ENCODE measurements around the gene CYTH4.

DNA sequence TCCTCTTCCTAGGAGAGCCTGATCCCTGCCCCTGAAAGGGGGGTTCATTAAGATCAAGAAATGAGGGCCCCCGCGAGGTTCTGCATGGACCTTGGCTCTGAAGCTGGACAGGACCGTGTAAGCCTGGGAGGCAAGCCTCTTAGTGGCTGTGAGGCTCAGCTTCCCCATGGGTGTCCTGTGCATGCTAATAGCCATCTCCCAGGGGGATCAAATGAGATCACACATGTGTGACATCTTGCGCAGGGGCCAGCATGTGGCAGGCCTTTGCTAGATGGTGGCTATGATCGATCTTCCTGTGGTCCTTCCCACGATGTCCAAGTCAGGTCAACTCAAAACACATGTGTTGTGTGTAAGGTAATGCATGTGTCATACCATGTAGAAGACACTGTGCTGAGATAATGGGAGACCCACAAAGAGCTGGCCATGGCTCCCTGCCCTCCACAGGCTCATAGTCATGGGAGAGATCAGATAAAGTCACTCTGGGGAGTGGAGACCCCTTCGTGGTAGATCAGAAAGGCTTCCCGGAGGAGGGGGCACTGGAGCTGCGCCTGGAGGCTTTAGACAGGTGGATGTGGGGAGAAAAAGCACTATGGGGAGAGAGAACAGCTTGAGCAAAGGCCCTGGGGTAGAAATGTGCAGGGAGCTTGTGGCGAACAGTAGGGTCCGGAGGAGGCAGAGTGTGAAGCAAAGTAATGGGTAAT lies 41.9 kb upstream of the CYTH4 start:
- no peak for TF ChIP-seq POLR2A (IDR thresholded peaks at IDR 0.05; ENCODE audit: low read depth, low read length)
- TF ChIP-seq, protein P1, sequence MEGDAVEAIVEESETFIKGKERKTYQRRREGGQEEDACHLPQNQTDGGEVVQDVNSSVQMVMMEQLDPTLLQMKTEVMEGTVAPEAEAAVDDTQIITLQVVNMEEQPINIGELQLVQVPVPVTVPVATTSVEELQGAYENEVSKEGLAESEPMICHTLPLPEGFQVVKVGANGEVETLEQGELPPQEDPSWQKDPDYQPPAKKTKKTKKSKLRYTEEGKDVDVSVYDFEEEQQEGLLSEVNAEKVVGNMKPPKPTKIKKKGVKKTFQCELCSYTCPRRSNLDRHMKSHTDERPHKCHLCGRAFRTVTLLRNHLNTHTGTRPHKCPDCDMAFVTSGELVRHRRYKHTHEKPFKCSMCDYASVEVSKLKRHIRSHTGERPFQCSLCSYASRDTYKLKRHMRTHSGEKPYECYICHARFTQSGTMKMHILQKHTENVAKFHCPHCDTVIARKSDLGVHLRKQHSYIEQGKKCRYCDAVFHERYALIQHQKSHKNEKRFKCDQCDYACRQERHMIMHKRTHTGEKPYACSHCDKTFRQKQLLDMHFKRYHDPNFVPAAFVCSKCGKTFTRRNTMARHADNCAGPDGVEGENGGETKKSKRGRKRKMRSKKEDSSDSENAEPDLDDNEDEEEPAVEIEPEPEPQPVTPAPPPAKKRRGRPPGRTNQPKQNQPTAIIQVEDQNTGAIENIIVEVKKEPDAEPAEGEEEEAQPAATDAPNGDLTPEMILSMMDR (IDR thresholded peaks at IDR 0.05; ENCODE audit: extremely low read depth in 1 of 2, insufficient read depth in 1 of 2, low read depth in 1 of 2, low read length in 2 of 2), result no peak
- no peak for TF ChIP-seq EZH2 (IDR thresholded peaks at IDR 0.05; ENCODE audit: borderline replicate concordance, low read depth, low read length, severe bottlenecking)
- no peak for TF ChIP-seq FOS (IDR thresholded peaks at IDR 0.05; ENCODE audit: borderline replicate concordance, insufficient read depth, low read length)
- no peak for TF ChIP-seq POLR2AphosphoS5 (IDR thresholded peaks at IDR 0.05; ENCODE audit: insufficient read depth, low read depth, low read length)

All from endothelial cell of umbilical vein (primary cell).